Measurements from ENCODE around the gene ETF1. TPM values are rescaled to one million over a fixed set of nuclear protein-coding genes. Genes with fewer than 3 reads are reported as not detected.

Gene ETF1
- total RNA-seq, 4 donors from 2014 or later = 64.9 to 84.9 (median 80.4) TPM

- intact Hi-C loops (cut with DNase I) = loop anchor here (5.0 kb wide), 1 partner anchor 92 kb away; no protein-coding TSS in a partner anchor
- H3K27ac ChIP-seq = peak overlapping the region; percentile 84 to 99 (median 98)
- H3K36me3 ChIP-seq = no peaks in the 10 kb centered on the region
- no peaks in the 10 kb centered on the region for H3K27me3 ChIP-seq
- H3K4me3 ChIP-seq (replicated peaks in 1 of 3) = peak overlapping the region in 2 of 3 donors; percentile 45 to 74
- peak; percentile 12 to 16 for DNase-seq
- WGBS, 2 donors = 60% methylated on average over 16 of the region's 16 CpGs
- no peak for TF ChIP-seq CTCF (IDR thresholded peaks at IDR 0.05)
- no peak for TF ChIP-seq POLR2A (IDR thresholded peaks at IDR 0.05)
- H3K4me1 ChIP-seq = peaks cover 34 to 43% of the 10 kb centered on the region in 2 donors
- H3K9me3 ChIP-seq = no peaks in the 10 kb centered on the region
Measured at GRCh38 chr5:138544181-138545134, 1.4 kb upstream of the ETF1 start.

DNA sequence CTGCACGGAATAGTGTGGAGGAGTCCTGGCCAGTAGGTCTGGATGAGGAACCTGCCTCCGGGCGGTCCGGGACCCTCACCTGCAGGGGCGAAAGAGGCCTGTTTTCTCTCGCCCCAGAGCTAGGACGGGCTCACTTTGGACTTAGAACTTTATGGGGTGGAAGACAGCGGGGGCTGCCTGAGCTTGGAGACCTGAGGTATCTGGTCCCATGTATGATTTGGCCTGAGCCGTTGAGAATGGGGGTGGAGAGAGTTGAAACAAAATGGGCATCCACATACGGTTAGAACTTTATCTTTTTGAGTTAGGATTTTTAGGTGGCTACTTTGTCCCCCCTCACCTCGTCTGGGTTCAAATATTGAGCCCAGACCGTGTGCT lies 681 bp upstream of the ETF1 start:
- H3K4me1 ChIP-seq = peaks cover 34 to 43% of the 10 kb centered on the region in 2 donors
- peak overlapping the region; percentile 45 to 84 (median 74) for H3K4me3 ChIP-seq (replicated peaks in 1 of 3)
- H3K9me3 ChIP-seq = no peaks in the 10 kb centered on the region
- 1% methylated on average over 6 to 12 of the region's 12 CpGs for WGBS, 2 donors
- H3K36me3 ChIP-seq = no peaks in the 10 kb centered on the region
- intact Hi-C loops (cut with DNase I) = no loop called here
- H3K27ac ChIP-seq = peak overlapping the region; percentile 84 to 99 (median 98)
- TF ChIP-seq POLR2A (IDR thresholded peaks at IDR 0.05) = no peak
- no peak for TF ChIP-seq CTCF (IDR thresholded peaks at IDR 0.05)
- DNase-seq = no peak
- no peaks in the 10 kb centered on the region for H3K27me3 ChIP-seq

DNA sequence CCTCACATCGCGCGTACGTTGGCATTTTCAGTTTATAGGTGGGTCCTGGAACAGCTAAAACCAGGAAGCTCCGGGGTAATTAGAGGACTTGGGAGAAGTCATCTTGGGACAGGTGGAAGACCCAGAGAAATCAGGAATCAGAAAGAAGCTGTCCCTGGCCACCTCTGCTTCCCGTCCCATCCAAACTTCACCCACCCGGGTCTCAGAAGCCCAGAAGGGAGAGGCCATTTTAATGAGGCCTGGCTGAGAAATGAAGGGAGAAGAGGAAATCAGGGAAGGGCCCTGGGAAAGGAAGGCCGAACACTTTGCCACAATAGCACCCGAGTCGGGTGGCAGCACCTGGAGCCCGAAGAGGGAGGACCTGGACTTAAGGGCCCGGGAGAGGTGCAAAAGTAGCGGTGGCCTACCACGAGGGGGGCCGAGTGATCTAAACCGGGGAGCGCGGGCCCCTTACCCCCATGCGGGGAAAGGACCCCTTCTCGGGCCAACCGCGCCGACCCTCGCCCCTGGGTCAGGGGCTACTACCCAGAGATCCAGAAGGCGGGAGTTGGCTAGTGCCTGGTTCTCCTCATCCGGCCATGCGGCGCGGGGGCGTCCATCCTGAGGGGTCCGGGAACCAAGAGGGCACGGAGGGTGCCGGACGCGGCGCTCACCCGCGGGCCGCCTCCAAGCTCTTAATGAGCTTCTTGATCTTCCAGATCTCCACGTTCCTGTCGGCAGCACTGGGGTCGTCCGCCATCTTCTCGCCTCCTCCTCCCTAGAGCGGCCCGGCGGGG lies 668 bp downstream of the ETF1 start:
- intact Hi-C loops (cut with DNase I) = no loop called here
- Histone ChIP-seq H3K27me3 (no peaks in the 10 kb centered on the region), H3K9me3 (no peaks in the 10 kb centered on the region), H3K36me3 (no peaks in the 10 kb centered on the region), H3K4me3 (replicated peaks in 1 of 3) (peak overlapping the region; percentile 74 to 94 (median 94)), H3K4me1 (peaks cover 34 to 43% of the 10 kb centered on the region in 2 donors), H3K27ac (peak overlapping the region; percentile 87 to 90 (median 89))
- TF ChIP-seq POLR2A (IDR thresholded peaks at IDR 0.05) = no peak
- no peak for TF ChIP-seq CTCF (IDR thresholded peaks at IDR 0.05)
- WGBS, 2 donors = 0 to 2% methylated on average over 18 to 30 of the region's 47 CpGs
- peak in 1 of 2 donors; percentile 7 for DNase-seq

DNA sequence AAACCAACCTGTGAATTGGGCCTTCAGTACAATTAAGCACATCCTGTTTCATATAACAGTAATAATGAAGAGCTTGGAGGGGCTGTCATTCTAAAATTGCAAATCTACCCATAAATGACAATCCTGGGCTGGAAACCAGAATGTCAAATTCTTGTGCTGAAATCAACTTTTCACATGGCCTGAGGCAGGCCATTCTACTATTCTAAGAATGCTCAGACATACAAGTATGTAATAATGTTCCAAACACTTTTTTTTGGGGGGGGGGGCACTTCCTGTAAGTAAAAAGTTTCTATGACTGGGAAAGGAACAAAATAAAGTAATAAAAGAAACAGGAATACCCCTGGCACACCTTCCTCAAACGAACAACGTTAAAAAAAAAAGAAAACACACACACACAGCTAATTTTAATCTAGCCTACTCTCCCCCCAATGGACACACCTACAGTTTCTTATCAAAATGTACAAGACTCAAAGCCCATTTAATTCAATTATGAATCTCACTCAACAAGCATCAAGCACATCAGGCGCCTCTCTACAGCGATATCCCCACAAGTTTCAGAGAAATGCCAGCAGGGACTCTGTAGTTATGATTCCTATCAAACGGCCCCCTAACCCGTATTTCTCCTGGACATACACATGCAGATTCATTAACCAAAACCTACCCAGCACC lies 1.4 kb downstream of the ETF1 start:
- TF ChIP-seq POLR2A (IDR thresholded peaks at IDR 0.05) (no peak), CTCF (IDR thresholded peaks at IDR 0.05) (no peak)
- Histone ChIP-seq H3K36me3 (no peaks in the 10 kb centered on the region), H3K27ac (peak overlapping the region in 2 of 3 donors; percentile 89 to 90), H3K27me3 (no peaks in the 10 kb centered on the region), H3K9me3 (no peaks in the 10 kb centered on the region), H3K4me1 (peaks cover 34 to 46% of the 10 kb centered on the region in 2 donors), H3K4me3 (replicated peaks in 1 of 3) (peak overlapping the region in 2 of 3 donors; percentile 74 to 94)
- 22% methylated on average over 6 of the region's 6 CpGs for WGBS, 2 donors
- no peak for DNase-seq
- intact Hi-C loops (cut with DNase I) = no loop called here
